BE2C (cell line): ENCODE results near the gene HES7.

Experiments
- DNase-seq: peaks from one replicate; pipeline ENCODE4 v3.0.0-alpha.2; 2020
- H3K27me3 ChIP-seq: fragments of 250-450 bp; sonication (Bioruptor Pico); 2 replicates; pipeline ENCODE4 v1.5.1; 2020; ENCODE audit warnings: mild to moderate bottlenecking
- H3K36me3 ChIP-seq: fragments of 250-450 bp; sonication (Bioruptor Pico); 2 replicates; pipeline ENCODE4 v1.5.1; 2020; ENCODE audit warnings: mild to moderate bottlenecking
- H3K4me1 ChIP-seq: fragments of 250-450 bp; sonication (Bioruptor Pico); 2 replicates; pipeline ENCODE4 v1.5.1; 2020
- H3K4me3 ChIP-seq: 2 replicates; pipeline ENCODE4 v1.5.1; 2011; ENCODE audit warnings: low read depth, low read length
- H3K9me3 ChIP-seq: fragments of 250-450 bp; sonication (Bioruptor Pico); 2 replicates; pipeline ENCODE4 v1.5.1; 2020
- CTCF ChIP-seq: IDR thresholded peaks from 2 replicates; pipeline ENCODE4 v1.5.1; 2012; ENCODE audit warnings: mild to moderate bottlenecking, low read depth, low read length

Gene HES7

GRCh38 chr17:8133941-8134340, 10.0 kb upstream of the HES7 start:
- no peaks in the 10 kb centered on the region for H3K4me1 ChIP-seq
- H3K4me3 ChIP-seq: no peak overlapping the region
- TF ChIP-seq CTCF: no peak
- no peak for DNase-seq
- no peaks in the 10 kb centered on the region for H3K27me3 ChIP-seq
- no peaks in the 10 kb centered on the region for H3K9me3 ChIP-seq
- H3K36me3 ChIP-seq: no peaks in the 10 kb centered on the region

GRCh38 chr17:8133399-8133798, 9.5 kb upstream of the HES7 start:
- Histone ChIP-seq H3K4me3 (no peak overlapping the region), H3K9me3 (no peaks in the 10 kb centered on the region), H3K4me1 (no peaks in the 10 kb centered on the region), H3K36me3 (no peaks in the 10 kb centered on the region), H3K27me3 (no peaks in the 10 kb centered on the region)
- TF ChIP-seq CTCF: no peak
- no peak for DNase-seq

GRCh38 chr17:8131844-8132441, 8.0 kb upstream of the HES7 start:
- Histone ChIP-seq H3K27me3 (no peaks in the 10 kb centered on the region), H3K9me3 (no peaks in the 10 kb centered on the region), H3K4me3 (no peak overlapping the region), H3K36me3 (no peaks in the 10 kb centered on the region), H3K4me1 (no peaks in the 10 kb centered on the region)
- no peak for DNase-seq
- TF ChIP-seq CTCF: no peak

- no peak for TF ChIP-seq CTCF
- Histone ChIP-seq H3K4me3 (no peak overlapping the region), H3K4me1 (no peaks in the 10 kb centered on the region), H3K9me3 (no peaks in the 10 kb centered on the region), H3K36me3 (no peaks in the 10 kb centered on the region), H3K27me3 (peaks cover 13% of the 10 kb centered on the region)
- no peak for DNase-seq
Observed at GRCh38 chr17:8128125-8128784, 4.3 kb upstream of the HES7 start.

- H3K36me3 ChIP-seq: no peaks in the 10 kb centered on the region
- peak overlapping the region; percentile 78 for H3K4me3 ChIP-seq
- DNase-seq: peak; percentile 51
- no peak for TF ChIP-seq CTCF
- no peaks in the 10 kb centered on the region for H3K4me1 ChIP-seq
- H3K9me3 ChIP-seq: no peaks in the 10 kb centered on the region
- H3K27me3 ChIP-seq: peaks cover 20% of the 10 kb centered on the region
Observed at GRCh38 chr17:8126491-8127066, 2.7 kb upstream of the HES7 start.

GRCh38 chr17:8125947-8126490, 2.1 kb upstream of the HES7 start:
- no peak for TF ChIP-seq CTCF
- Histone ChIP-seq H3K36me3 (no peaks in the 10 kb centered on the region), H3K9me3 (no peaks in the 10 kb centered on the region), H3K27me3 (peaks cover 20% of the 10 kb centered on the region), H3K4me3 (peak overlapping the region; percentile 78), H3K4me1 (no peaks in the 10 kb centered on the region)
- DNase-seq: peak; percentile 32
